ENCODE results near the gene SELL. TPM values are rescaled to one million over a fixed set of nuclear protein-coding genes. Genes with fewer than 3 reads are reported as not detected.

SELL gene
- total RNA-seq, 2 donors from 2014 or later, result 1.3 to 4.8 TPM

DNA sequence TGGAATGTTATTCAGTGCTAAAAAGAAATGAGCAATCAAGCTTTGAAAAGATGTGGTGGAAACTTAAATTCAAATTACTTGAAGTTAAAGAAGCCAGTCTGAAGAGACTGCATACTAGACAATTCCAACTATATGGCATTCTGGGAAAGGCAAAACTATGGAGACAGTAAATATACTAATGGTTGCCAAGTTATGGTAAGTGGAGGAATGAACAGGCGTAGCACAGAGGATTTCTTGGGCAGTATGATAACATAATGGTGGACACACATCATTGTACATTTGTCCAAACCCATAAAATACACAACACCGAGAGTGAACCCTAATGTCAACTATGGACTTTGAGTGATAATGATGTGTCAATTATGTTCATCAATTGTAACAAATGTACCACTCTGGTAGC, 60.4 kb downstream of the SELL start:
- Histone ChIP-seq H3K27ac (no peak overlapping the region), H3K4me1 (replicated peaks) (no peaks in the 10 kb centered on the region), H3K9me3 (no peaks in the 10 kb centered on the region), H3K4me3 (no peak overlapping the region), H3K36me3 (no peaks in the 10 kb centered on the region), H3K27me3 (replicated peaks; ENCODE audit: insufficient read depth) (no peaks in the 10 kb centered on the region)
- TF ChIP-seq POLR2AphosphoS5 (IDR thresholded peaks at IDR 0.05) (no peak), CTCF (IDR thresholded peaks at IDR 0.05) (no peak), POLR2A (IDR thresholded peaks at IDR 0.05) (no peak)
- WGBS, result 75% methylated on average over 2 of the region's 2 CpGs
- intact Hi-C loops (cut with DNase I), result no loop called here
- DNase-seq (ENCODE audit: low spot score), result no peak

DNA sequence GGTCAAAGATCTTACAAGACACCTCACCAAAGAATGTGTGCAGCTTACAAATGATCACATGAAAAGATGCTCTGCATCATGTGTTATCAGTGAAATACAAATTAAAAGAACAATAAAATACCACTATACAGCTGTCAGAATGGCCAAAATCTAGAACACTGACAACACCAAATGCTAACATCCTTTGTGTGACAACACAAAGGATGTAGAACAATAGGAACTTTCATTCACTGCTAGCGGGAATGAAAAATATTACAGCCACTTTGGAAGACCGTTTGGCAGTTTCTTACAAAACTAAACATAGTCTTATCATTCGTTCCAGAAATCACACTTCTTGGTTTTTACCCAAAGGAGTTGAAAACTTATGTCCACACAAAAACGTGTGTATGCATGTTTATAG, 60.9 kb downstream of the SELL start:
- Histone ChIP-seq H3K4me1 (replicated peaks) (no peaks in the 10 kb centered on the region), H3K9me3 (no peaks in the 10 kb centered on the region), H3K36me3 (no peaks in the 10 kb centered on the region), H3K4me3 (no peak overlapping the region), H3K27me3 (replicated peaks; ENCODE audit: insufficient read depth) (no peaks in the 10 kb centered on the region), H3K27ac (no peak overlapping the region)
- intact Hi-C loops (cut with DNase I), result no loop called here
- no peak for TF ChIP-seq POLR2A (IDR thresholded peaks at IDR 0.05)
- WGBS, result 22% methylated on average over 4 of the region's 4 CpGs
- DNase-seq (ENCODE audit: low spot score), result no peak

- no peak for TF ChIP-seq POLR2A (IDR thresholded peaks at IDR 0.05)
- TF ChIP-seq POLR2AphosphoS5 (IDR thresholded peaks at IDR 0.05), result no peak
- TF ChIP-seq CTCF (IDR thresholded peaks at IDR 0.05), result no peak
- Histone ChIP-seq H3K27me3 (replicated peaks; ENCODE audit: insufficient read depth) (no peaks in the 10 kb centered on the region), H3K27ac (no peak overlapping the region), H3K4me1 (replicated peaks) (no peaks in the 10 kb centered on the region), H3K36me3 (no peaks in the 10 kb centered on the region), H3K4me3 (no peak overlapping the region), H3K9me3 (no peaks in the 10 kb centered on the region)
- WGBS, result 67% methylated on average over 1 of the region's 1 CpG
- intact Hi-C loops (cut with DNase I), result no loop called here
- no peak for DNase-seq (ENCODE audit: low spot score)
Observed at GRCh38 chr1:169648709-169649108, 62.7 kb downstream of the SELL start.

- intact Hi-C loops (cut with DNase I), result no loop called here
- H3K4me1 ChIP-seq (replicated peaks), result no peaks in the 10 kb centered on the region
- no peaks in the 10 kb centered on the region for H3K27me3 ChIP-seq (replicated peaks; ENCODE audit: insufficient read depth)
- 66% methylated on average over 2 of the region's 2 CpGs for WGBS
- no peak overlapping the region for H3K27ac ChIP-seq
- no peak overlapping the region for H3K4me3 ChIP-seq
- no peaks in the 10 kb centered on the region for H3K36me3 ChIP-seq
- no peak for TF ChIP-seq POLR2A (IDR thresholded peaks at IDR 0.05)
- no peak for TF ChIP-seq CTCF (IDR thresholded peaks at IDR 0.05)
- TF ChIP-seq POLR2AphosphoS5 (IDR thresholded peaks at IDR 0.05), result no peak
- H3K9me3 ChIP-seq, result no peaks in the 10 kb centered on the region
- DNase-seq (ENCODE audit: low spot score), result no peak
Observed at GRCh38 chr1:169648187-169648586, 63.2 kb downstream of the SELL start.

DNA sequence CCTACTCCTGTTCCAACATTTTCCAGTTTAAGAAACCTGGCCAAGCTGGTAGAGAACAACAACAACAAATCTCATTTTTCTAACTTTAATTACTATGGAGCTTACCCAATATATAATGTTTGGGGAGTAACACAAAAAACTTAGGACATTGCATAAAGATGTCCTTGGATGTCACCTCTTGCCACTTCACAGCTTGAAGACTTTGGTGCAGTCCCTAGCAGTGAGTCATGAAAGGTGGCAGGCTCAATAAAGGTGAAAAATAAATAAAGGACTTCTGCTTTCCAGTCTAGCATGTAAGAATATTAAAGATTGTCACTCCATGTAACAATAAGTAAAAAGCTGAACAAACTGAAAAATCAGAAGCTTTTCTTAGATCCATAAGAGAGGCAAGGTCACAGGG, 63.9 kb downstream of the SELL start:
- Histone ChIP-seq H3K36me3 (no peaks in the 10 kb centered on the region), H3K27me3 (replicated peaks; ENCODE audit: insufficient read depth) (no peaks in the 10 kb centered on the region), H3K4me3 (no peak overlapping the region), H3K27ac (no peak overlapping the region), H3K9me3 (no peaks in the 10 kb centered on the region), H3K4me1 (replicated peaks) (no peaks in the 10 kb centered on the region)
- intact Hi-C loops (cut with DNase I), result no loop called here
- DNase-seq (ENCODE audit: low spot score), result no peak
- TF ChIP-seq POLR2AphosphoS5 (IDR thresholded peaks at IDR 0.05), result no peak
- TF ChIP-seq CTCF (IDR thresholded peaks at IDR 0.05), result no peak
- no peak for TF ChIP-seq POLR2A (IDR thresholded peaks at IDR 0.05)
